Measurements from ENCODE around the gene BRPF3. TPM values are rescaled to one million over a fixed set of nuclear protein-coding genes. Genes with fewer than 3 reads are reported as not detected.
A peak's percentile ranks its signal among the peaks of the same experiment; 100 is the strongest.

Gene BRPF3
- total and polyA plus RNA-seq, 9 of the 15 experiments (the other 6 are each of a cell fraction or from before 2014, with no cell fraction given) = 2.2 to 19.3 (median 8.0) TPM

GRCh38 chr6:36196113-36196879 lies at the start of gene BRPF3 (continued):
- TF ChIP-seq TAF9B (IDR thresholded peaks at IDR 0.05; ENCODE audit: partially characterized antibody) = no peak
- TF ChIP-seq USF2 (CRISPR knock-in tag; IDR thresholded peaks at IDR 0.05) = no peak
- TF ChIP-seq SOX6 (IDR thresholded peaks at IDR 0.05) = peak; percentile 34; the same call in 1 of the 2 replicates
- TF ChIP-seq ATF2 (CRISPR knock-in tag; IDR thresholded peaks at IDR 0.05) = no peak
- TF ChIP-seq SUPT5H (IDR thresholded peaks at IDR 0.05) = no peak
- TF ChIP-seq PTBP1 (IDR thresholded peaks at IDR 0.05; ENCODE audit: low read depth, low read length) = no peak
- TF ChIP-seq ETV6 (IDR thresholded peaks at IDR 0.05; ENCODE audit: borderline replicate concordance in 1 of 2, low read depth in 2 of 2, low read length in 1 of 2) = no peak
- TF ChIP-seq ETV6 (CRISPR knock-in tag; IDR thresholded peaks at IDR 0.05; ENCODE audit: borderline replicate concordance) = no peak
- TF ChIP-seq RBFOX2 (IDR thresholded peaks at IDR 0.05; ENCODE audit: low read depth, low read length) = peak; percentile 75
- no peak for TF ChIP-seq HEY1 (CRISPR knock-in tag; IDR thresholded peaks at IDR 0.05; ENCODE audit: borderline replicate concordance)
- TF ChIP-seq HMGN3 (IDR thresholded peaks at IDR 0.05; ENCODE audit: borderline replicate concordance, extremely low read depth, insufficient read length, low read depth, low read length) = peak; percentile 88
- no peak for TF ChIP-seq MYBL2 (IDR thresholded peaks at IDR 0.05; ENCODE audit: low read depth)
- no peak for TF ChIP-seq MYBL2 (CRISPR knock-in tag; IDR thresholded peaks at IDR 0.05; ENCODE audit: borderline replicate concordance)
- peak; percentile 16 for TF ChIP-seq CTCFL (IDR thresholded peaks at IDR 0.05; ENCODE audit: borderline replicate concordance, insufficient read depth, low read depth, low read length, poor library complexity, severe bottlenecking)
- no peak for TF ChIP-seq SNAPC5 (CRISPR knock-in tag; IDR thresholded peaks at IDR 0.05)
- no peak for TF ChIP-seq SMAD3 (CRISPR knock-in tag; conservative IDR thresholded peaks at IDR 0.05)
- peak; percentile 63 for TF ChIP-seq ZFX (CRISPR knock-in tag; IDR thresholded peaks at IDR 0.05)
- no peak for TF ChIP-seq MIER1 (IDR thresholded peaks at IDR 0.05; ENCODE audit: low read depth)
- no peak for TF ChIP-seq XRCC5 (IDR thresholded peaks at IDR 0.05; ENCODE audit: low read depth, low read length)
- TF ChIP-seq ZNF133 (CRISPR knock-in tag; IDR thresholded peaks at IDR 0.05) = no peak
- TF ChIP-seq MYNN (IDR thresholded peaks at IDR 0.05) = no peak; the same call in 1 of the 2 replicates
- no peak for TF ChIP-seq MYNN (CRISPR knock-in tag; IDR thresholded peaks at IDR 0.05)
- no peak for TF ChIP-seq SIN3A (IDR thresholded peaks at IDR 0.05; ENCODE audit: borderline replicate concordance in 2 of 2, control insufficient read depth in 1 of 2, low read depth in 2 of 2, low read length in 2 of 2)
- peak; percentile 76; the same call in 1 of the 2 replicates for TF ChIP-seq KAT7 (CRISPR knock-in tag; IDR thresholded peaks at IDR 0.05; ENCODE audit: borderline replicate concordance)
